IgD-negative memory B cell (primary cell): ENCODE measurements around the gene COL1A1. TPM values are rescaled to one million over a fixed set of nuclear protein-coding genes. Genes with fewer than 3 reads are reported as not detected.
A peak's percentile ranks its signal among the peaks of the same experiment; 100 is the strongest.

ENCODE experiments used
- H3K27ac Mint-ChIP-seq, 3 donors: one replicate each; pipeline ENCODE4 v1.8.0; 2020 to 2022; ENCODE audit warnings: mild to moderate bottlenecking in 3 of 3, mixed read lengths in 3 of 3, moderate library complexity in 1 of 3
- H3K27me3 Mint-ChIP-seq: one replicate; pipeline ENCODE4 v1.8.0; 2021; ENCODE audit warnings: mixed read lengths
- H3K36me3 Mint-ChIP-seq: one replicate; pipeline ENCODE4 v1.8.0; 2020; ENCODE audit warnings: mild to moderate bottlenecking, mixed read lengths
- H3K4me1 Mint-ChIP-seq, 3 donors: one replicate each; pipeline ENCODE4 v1.8.0; 2020 to 2022; ENCODE audit warnings: mixed read lengths in 3 of 3, mild to moderate bottlenecking in 1 of 3
- H3K4me3 Mint-ChIP-seq, 4 donors: one replicate each; pipeline ENCODE4 v1.8.0; 2020 to 2022; ENCODE audit warnings: mild to moderate bottlenecking in 4 of 4, mixed read lengths in 4 of 4, moderate library complexity in 3 of 4
- H3K9me3 Mint-ChIP-seq, 3 donors: one replicate each; pipeline ENCODE4 v1.8.0; 2020 to 2021; ENCODE audit warnings: mixed read lengths in 3 of 3, mild to moderate bottlenecking in 1 of 3
- polyA plus RNA-seq: library from polyadenylated mRNA; unstranded; fragments of 300-500 nt; fragmentation: Illumina TruSeq; gene quantifications from one replicate; pipeline ENCODE4 v1.2.3, GENCODE V29; 2021

Gene COL1A1
- polyA plus RNA-seq, 1 donor from 2014 or later: 0.74 TPM

- Mint-ChIP-seq H3K4me1 (peaks cover 26 to 40% (median 39%) of the 10 kb centered on the region in 3 donors), H3K9me3 (no peaks in the 10 kb centered on the region), H3K4me3 (peak overlapping the region; percentile 91 to 100 (median 98)), H3K27ac (peak overlapping the region; percentile 95 to 99 (median 99)), H3K27me3 (no peaks in the 10 kb centered on the region), H3K36me3 (peaks cover 18% of the 10 kb centered on the region)
These were observed 54.3 kb downstream of the COL1A1 start for GRCh38 chr17:50146927-50147665.

DNA sequence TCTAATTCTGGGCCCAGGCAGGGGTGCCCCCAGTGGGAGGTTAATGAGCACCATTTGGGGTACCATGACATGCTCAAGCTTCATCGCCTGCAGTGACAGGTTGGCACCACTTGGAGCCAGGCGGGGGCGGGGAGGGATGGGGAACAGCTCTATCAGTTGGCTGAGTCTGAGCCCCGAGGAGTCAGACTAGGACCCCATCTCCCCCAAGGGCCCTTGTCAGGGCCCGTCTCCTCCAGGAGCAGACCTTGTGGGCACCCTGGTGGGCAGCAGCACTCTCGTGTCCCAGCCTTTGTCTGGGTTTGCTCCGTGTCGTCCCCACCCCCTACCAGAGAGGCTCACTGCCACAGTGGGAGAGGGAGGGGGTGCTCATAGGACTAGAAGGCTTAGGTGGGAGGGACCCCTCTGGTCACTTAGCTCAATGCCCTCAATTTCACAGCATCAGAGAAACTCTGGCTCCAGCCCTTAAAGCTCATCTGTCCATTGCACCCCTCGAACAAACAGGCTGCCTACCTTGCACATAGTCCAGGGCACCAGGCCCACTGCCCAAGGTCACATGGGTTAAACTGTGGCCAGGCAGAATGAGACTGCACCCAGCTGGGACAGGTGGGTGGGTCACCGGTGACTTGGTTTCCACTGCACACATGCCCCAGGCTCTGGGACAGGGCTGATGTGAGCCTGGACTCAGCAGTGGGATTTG is 55.1 kb downstream of the COL1A1 start:
- no peaks in the 10 kb centered on the region for H3K9me3 Mint-ChIP-seq
- H3K36me3 Mint-ChIP-seq: peaks cover 18% of the 10 kb centered on the region
- no peaks in the 10 kb centered on the region for H3K27me3 Mint-ChIP-seq

DNA sequence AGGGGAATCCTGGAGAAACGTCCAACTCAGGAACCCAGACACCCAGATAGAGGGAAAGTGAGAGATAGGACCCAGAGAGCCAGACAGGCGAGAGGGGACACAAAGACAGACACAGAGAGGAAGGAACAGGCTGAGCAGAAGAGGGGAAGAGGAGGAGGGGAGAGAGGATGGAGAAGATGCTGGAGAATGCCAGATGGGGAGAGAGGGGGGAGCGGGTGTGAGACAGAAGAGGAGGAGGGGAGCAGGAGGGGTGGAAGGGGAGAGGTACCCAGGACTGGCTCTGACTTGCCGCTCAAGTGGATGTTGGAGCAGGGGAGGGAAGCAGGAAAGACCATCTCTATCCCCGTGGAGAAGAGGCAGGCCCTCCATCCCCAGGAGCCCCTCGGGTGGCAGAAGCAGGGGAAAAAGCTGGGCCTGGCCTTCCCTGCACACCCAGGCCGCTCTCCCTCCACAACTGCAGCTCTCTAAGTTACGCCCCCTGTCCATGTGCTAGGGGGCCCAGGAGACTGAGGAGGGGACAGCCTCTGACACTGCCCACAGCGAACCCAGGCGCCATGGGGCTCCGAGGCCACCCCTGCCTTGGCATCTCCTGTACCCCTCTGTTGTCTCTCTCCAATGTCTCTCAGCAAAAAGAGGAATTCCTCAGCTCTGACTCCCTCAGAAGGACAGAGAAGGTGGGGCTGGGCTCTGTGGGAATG is 55.8 kb downstream of the COL1A1 start:
- peaks cover 18% of the 10 kb centered on the region for H3K36me3 Mint-ChIP-seq
- H3K27ac Mint-ChIP-seq: peak overlapping the region; percentile 95 to 99 (median 99)
- H3K4me1 Mint-ChIP-seq: peaks cover 36 to 50% (median 49%) of the 10 kb centered on the region in 3 donors
- no peaks in the 10 kb centered on the region for H3K9me3 Mint-ChIP-seq
- H3K4me3 Mint-ChIP-seq: peak overlapping the region; percentile 91 to 100 (median 98)
- H3K27me3 Mint-ChIP-seq: no peaks in the 10 kb centered on the region

More for the DNA sequence above, 55.1 kb downstream of the COL1A1 start:
- Mint-ChIP-seq H3K4me3 (peak overlapping the region; percentile 91 to 100 (median 98)), H3K27ac (peak overlapping the region; percentile 95 to 99 (median 99)), H3K4me1 (peaks cover 32 to 45% (median 44%) of the 10 kb centered on the region in 3 donors)

DNA sequence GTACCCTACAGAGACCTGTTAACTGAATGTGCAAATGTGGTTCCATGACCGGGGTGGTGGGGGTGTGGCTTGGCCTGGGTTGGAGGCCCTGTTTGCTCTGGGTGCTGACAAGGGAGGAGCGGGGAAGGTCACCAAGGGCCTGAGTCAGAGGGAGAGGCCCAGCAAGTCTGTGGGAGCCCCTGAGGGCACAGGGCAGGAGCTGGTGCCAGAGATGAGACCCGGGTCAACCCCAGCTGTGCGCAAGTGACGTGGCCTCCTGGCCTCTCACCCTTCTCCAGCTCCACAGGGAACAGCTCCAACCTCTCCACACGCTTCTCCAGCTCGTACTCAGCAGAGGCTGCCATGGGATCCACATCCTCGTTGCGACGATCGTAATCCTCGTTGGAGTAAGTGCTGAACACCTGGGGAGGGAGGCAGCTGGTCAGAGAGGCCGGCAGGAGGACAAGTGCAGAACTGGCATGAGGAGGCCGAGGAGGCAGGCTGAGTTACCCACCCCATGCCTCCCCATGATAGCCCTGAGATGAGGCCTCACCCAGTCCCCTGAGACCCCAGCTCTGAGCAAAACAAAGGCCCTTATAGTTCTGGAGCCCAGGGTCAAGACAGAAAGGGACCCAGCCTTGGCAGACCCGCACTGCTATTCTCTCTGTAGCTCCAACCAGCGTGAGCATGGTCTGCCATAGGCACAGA is 56.4 kb downstream of the COL1A1 start:
- H3K4me3 Mint-ChIP-seq: peak overlapping the region; percentile 91 to 100 (median 98)
- no peaks in the 10 kb centered on the region for H3K9me3 Mint-ChIP-seq
- peaks cover 19% of the 10 kb centered on the region for H3K36me3 Mint-ChIP-seq
- peaks cover 43 to 56% (median 54%) of the 10 kb centered on the region in 3 donors for H3K4me1 Mint-ChIP-seq
- no peaks in the 10 kb centered on the region for H3K27me3 Mint-ChIP-seq
- peak overlapping the region; percentile 23 to 99 (median 95) for H3K27ac Mint-ChIP-seq

- peaks cover 22% of the 10 kb centered on the region for H3K36me3 Mint-ChIP-seq
- H3K4me3 Mint-ChIP-seq: peak overlapping the region; percentile 65 to 91 (median 75)
- peaks cover 48 to 60% (median 58%) of the 10 kb centered on the region in 3 donors for H3K4me1 Mint-ChIP-seq
- H3K9me3 Mint-ChIP-seq: no peaks in the 10 kb centered on the region
- H3K27me3 Mint-ChIP-seq: no peaks in the 10 kb centered on the region
- peak overlapping the region; percentile 46 to 95 (median 76) for H3K27ac Mint-ChIP-seq
These were observed 57.1 kb downstream of the COL1A1 start for GRCh38 chr17:50144355-50144754.

GRCh38 chr17:50143461-50144176 is 57.8 kb downstream of the COL1A1 start:
- Mint-ChIP-seq H3K9me3 (no peaks in the 10 kb centered on the region), H3K27ac (peak overlapping the region in 1 of 3 donors; percentile 85), H3K4me1 (peaks cover 48 to 60% (median 58%) of the 10 kb centered on the region in 3 donors), H3K27me3 (no peaks in the 10 kb centered on the region), H3K4me3 (peak overlapping the region in 3 of 4 donors; percentile 67 to 83 (median 73)), H3K36me3 (peaks cover 21% of the 10 kb centered on the region)

DNA sequence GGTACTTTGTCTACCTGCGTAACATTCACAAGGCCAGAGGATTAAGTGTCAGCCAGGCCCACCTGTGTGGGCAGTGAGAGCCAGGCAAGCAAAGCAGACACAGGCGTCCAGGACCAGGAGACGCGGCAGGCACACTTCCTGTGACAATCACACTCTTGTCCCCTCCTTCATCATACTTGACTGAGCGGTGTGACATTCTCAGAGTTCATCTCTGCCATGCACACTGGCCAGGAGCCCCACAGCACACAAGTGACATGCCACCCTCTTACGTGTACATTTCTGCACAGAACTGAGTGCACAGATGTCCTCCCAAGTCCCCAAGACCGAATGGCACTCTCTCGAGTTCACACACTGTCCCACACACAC is 59.7 kb downstream of the COL1A1 start:
- H3K4me3 Mint-ChIP-seq: peak overlapping the region in 3 of 4 donors; percentile 74 to 91 (median 76)
- H3K27ac Mint-ChIP-seq: peak overlapping the region; percentile 85 to 92 (median 89)
- H3K4me1 Mint-ChIP-seq: peaks cover 42 to 59% (median 58%) of the 10 kb centered on the region in 3 donors
- no peaks in the 10 kb centered on the region for H3K9me3 Mint-ChIP-seq
- no peaks in the 10 kb centered on the region for H3K27me3 Mint-ChIP-seq
- H3K36me3 Mint-ChIP-seq: peaks cover 14% of the 10 kb centered on the region

GRCh38 chr17:50141026-50141744 is 60.2 kb downstream of the COL1A1 start:
- no peaks in the 10 kb centered on the region for H3K27me3 Mint-ChIP-seq
- H3K9me3 Mint-ChIP-seq: no peaks in the 10 kb centered on the region
- H3K4me3 Mint-ChIP-seq: peak overlapping the region in 3 of 4 donors; percentile 76 to 91 (median 76)
- H3K4me1 Mint-ChIP-seq: peaks cover 39 to 56% (median 55%) of the 10 kb centered on the region in 3 donors
- H3K36me3 Mint-ChIP-seq: peaks cover 14% of the 10 kb centered on the region
- H3K27ac Mint-ChIP-seq: peak overlapping the region; percentile 89 to 96 (median 92)

DNA sequence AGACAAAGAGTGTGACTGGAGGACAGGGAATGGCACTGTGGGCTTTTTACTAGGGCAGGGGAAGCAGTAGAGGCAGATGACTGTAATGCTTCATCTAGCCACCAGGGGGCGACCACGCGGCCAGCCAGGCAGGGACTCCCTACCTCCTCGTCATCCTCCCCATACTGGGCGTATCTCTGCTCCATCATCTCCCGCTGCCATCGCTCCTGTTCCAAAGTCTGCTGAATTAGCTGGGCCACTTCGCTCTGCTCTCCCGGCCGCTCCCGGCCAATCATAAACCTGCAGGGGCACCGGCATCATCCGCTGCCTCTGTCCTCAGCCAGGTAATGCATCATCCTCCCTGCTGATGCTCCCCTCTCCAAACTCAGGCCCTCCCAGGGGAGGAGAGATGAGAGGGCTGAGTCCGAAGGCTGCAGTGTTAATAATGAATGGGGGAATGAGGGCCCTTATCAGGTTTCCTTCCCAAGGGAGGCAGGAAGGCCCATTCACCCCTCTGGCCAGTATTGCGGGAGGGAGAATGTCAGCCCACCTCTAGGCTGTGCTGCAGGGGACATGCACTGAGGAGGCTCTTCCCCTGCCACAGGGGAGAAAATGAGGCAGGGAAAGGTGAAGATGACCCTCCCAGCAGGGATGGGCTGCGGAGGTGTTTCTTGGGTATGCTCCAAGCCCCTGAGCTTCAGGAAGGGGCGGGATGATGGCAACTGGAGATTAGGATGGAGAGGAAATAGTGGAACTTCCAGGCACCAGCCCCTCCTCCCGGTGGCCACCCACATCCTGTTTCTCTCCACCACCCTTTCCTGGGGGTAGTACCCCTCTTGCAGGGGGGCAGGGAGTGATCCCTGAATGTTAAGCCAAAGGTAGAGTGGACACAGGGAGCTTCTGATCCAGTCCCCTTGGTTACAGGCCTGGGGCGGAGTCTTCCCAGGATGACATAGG is 61.2 kb downstream of the COL1A1 start:
- Mint-ChIP-seq H3K4me1 (peaks cover 39 to 50% (median 49%) of the 10 kb centered on the region in 3 donors), H3K27me3 (no peaks in the 10 kb centered on the region), H3K9me3 (no peaks in the 10 kb centered on the region), H3K36me3 (peaks cover 14% of the 10 kb centered on the region), H3K4me3 (peak overlapping the region; percentile 8 to 91 (median 76)), H3K27ac (peak overlapping the region; percentile 71 to 96 (median 85))

GRCh38 chr17:50139185-50139783 is 62.1 kb downstream of the COL1A1 start:
- no peaks in the 10 kb centered on the region for H3K9me3 Mint-ChIP-seq
- H3K4me3 Mint-ChIP-seq: no peak overlapping the region
- H3K4me1 Mint-ChIP-seq: peaks cover 35 to 42% (median 40%) of the 10 kb centered on the region in 3 donors
- H3K27ac Mint-ChIP-seq: peak overlapping the region; percentile 71 to 96 (median 85)
- no peaks in the 10 kb centered on the region for H3K27me3 Mint-ChIP-seq
- peaks cover 9% of the 10 kb centered on the region for H3K36me3 Mint-ChIP-seq

DNA sequence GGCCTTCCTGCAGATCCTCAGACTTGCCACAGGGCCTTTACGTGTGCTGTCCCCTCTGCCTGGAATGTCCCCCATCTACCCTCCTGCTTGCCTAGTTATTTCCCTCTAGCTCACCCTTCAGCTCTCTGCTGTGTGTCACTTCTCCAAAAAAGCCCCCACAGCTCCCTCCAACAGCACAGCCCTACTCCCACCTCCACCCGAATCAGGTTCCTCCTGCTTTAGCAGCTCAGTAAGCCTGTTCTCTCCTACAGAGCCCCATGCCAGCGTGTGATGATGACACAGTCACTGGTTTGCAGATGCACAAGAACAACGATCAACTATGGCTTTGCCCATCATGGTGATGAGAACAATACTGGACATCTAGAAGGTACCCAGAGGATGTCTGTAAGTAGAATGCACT is 64.4 kb downstream of the COL1A1 start:
- peaks cover 4% of the 10 kb centered on the region for H3K36me3 Mint-ChIP-seq
- no peak overlapping the region for H3K4me3 Mint-ChIP-seq
- no peaks in the 10 kb centered on the region for H3K27me3 Mint-ChIP-seq
- H3K27ac Mint-ChIP-seq: no peak overlapping the region
- H3K9me3 Mint-ChIP-seq: no peaks in the 10 kb centered on the region
- peaks cover 22 to 27% (median 27%) of the 10 kb centered on the region in 3 donors for H3K4me1 Mint-ChIP-seq

- no peak overlapping the region for H3K27ac Mint-ChIP-seq
- peaks cover 16 to 21% (median 20%) of the 10 kb centered on the region in 3 donors for H3K4me1 Mint-ChIP-seq
- peaks cover 2% of the 10 kb centered on the region for H3K27me3 Mint-ChIP-seq
- H3K9me3 Mint-ChIP-seq: no peaks in the 10 kb centered on the region
- peaks cover 4% of the 10 kb centered on the region for H3K36me3 Mint-ChIP-seq
- H3K4me3 Mint-ChIP-seq: no peak overlapping the region
These were observed 65.2 kb downstream of the COL1A1 start for GRCh38 chr17:50136096-50136687.
